Transverse colon (tissue), 4 donors: ENCODE results near the gene TGOLN2. TPM values are rescaled to one million over a fixed set of nuclear protein-coding genes. Genes with fewer than 3 reads are reported as not detected.
"Not testable (repeated sequence)": the region's sequence is repeated elsewhere in the genome, so short reads cannot be mapped to it uniquely, and the experiment has no call there.

Experiments
- DNase-seq: peaks from one replicate; pipeline ENCODE4 v3.0.0-alpha.2; 2019
- H3K27ac ChIP-seq, 4 donors: fragments of 200-600 bp; sonication (generic); 2 replicates each; pipeline ENCODE4 v1.5.1; 2016 to 2018; ENCODE audit warnings: inconsistent platforms in 4 of 4
- H3K27me3 ChIP-seq: fragments of 200-600 bp; sonication (generic); 2 replicates; pipeline ENCODE4 v1.5.1; 2017; ENCODE audit warnings: inconsistent platforms
- H3K36me3 ChIP-seq, 4 donors: fragments of 200-600 bp; sonication (generic); 2 replicates each; pipeline ENCODE4 v1.5.1; 2017 to 2019; ENCODE audit warnings: inconsistent platforms in 4 of 4
- H3K4me1 ChIP-seq, 4 donors: fragments of 200-600 bp; sonication (generic); 2 replicates each; pipeline ENCODE4 v1.5.1; 2017 to 2020; ENCODE audit warnings: inconsistent platforms in 4 of 4
- H3K4me3 ChIP-seq, 4 donors: fragments of 200-600 bp; sonication (generic); 1 replicate in 1 of 4; 2 replicates in 3 of 4; pipeline versions ENCODE4 v1.5.1 to v1.6.1; 2017 to 2019; ENCODE audit warnings: inconsistent platforms in 4 of 4
- H3K9me3 ChIP-seq, 2 donors: fragments of 200-600 bp; sonication (generic); 2 replicates each; pipeline ENCODE4 v1.5.1; 2017 to 2019; ENCODE audit warnings: inconsistent platforms in 2 of 2
- EP300 ChIP-seq: sonication (generic); formaldehyde crosslinking; IDR thresholded peaks from one replicate; pipeline ENCODE4 v1.6.1; 2017; ENCODE audit warnings: antibody characterized with exemption, low read depth
- POLR2A ChIP-seq: fragments of 450-650 bp; IDR thresholded peaks from one replicate; pipeline ENCODE4 v1.6.1; 2016; ENCODE audit warnings: antibody characterized with exemption, mild to moderate bottlenecking, moderate library complexity
- POLR2AphosphoS5 ChIP-seq, 3 donors: sonication (generic); formaldehyde crosslinking; IDR thresholded peaks; one replicate each; pipeline ENCODE4 v1.6.1; 2016; ENCODE audit warnings: antibody characterized with exemption in 3 of 3
- WGBS, 2 donors: methylation state at CpG; one replicate each; pipeline ENCODE4 v1.1.5; 2018; ENCODE audit warnings: low coverage in 1 of 2; 5-methylcytosine and 5-hydroxymethylcytosine counted together
- in situ Hi-C, 4 donors: fragments of 200-750 bp; cut with MboI; loops; one replicate each; pipeline versions ENCODE4 v1.15.0 to v1.15.1; 2017; ENCODE audit warnings: low sequenced_read_pairs in 3 of 4, low pct_ligation_motif_present in 1 of 4, low pct_unique_long_range_greater_than_20kb in 1 of 4
- intact Hi-C: fragments of 100-400 bp; cut with DNase I; formaldehyde crosslinking; loops from one replicate; pipeline ENCODE4 v1.15.1; 2023; ENCODE audit warnings: low total_unique reads
- total RNA-seq, 4 donors: library from RNA; depleted of rRNA; stranded (reverse); fragments of >200 nt; gene quantifications; one replicate each; pipeline ENCODE4 v1.1.0, GENCODE V29; 2016
- TF ChIP-seq, protein P1 (sequence below), 5 experiments: fragments of 200-600 bp in 3 of 5; fragments of 450-650 bp in 2 of 5; sonication (generic) in 3 of 5; IDR thresholded peaks; 1 replicate in 2 of 5; 2 replicates in 3 of 5; pipeline ENCODE4 v1.5.1; 2016 to 2017; ENCODE audit warnings: antibody characterized with exemption in 5 of 5, inconsistent platforms in 3 of 5, mild to moderate bottlenecking in 2 of 5, moderate library complexity in 1 of 5

TGOLN2 gene
- total RNA-seq, 4 donors from 2014 or later = 113 to 234 (median 232) TPM

DNA sequence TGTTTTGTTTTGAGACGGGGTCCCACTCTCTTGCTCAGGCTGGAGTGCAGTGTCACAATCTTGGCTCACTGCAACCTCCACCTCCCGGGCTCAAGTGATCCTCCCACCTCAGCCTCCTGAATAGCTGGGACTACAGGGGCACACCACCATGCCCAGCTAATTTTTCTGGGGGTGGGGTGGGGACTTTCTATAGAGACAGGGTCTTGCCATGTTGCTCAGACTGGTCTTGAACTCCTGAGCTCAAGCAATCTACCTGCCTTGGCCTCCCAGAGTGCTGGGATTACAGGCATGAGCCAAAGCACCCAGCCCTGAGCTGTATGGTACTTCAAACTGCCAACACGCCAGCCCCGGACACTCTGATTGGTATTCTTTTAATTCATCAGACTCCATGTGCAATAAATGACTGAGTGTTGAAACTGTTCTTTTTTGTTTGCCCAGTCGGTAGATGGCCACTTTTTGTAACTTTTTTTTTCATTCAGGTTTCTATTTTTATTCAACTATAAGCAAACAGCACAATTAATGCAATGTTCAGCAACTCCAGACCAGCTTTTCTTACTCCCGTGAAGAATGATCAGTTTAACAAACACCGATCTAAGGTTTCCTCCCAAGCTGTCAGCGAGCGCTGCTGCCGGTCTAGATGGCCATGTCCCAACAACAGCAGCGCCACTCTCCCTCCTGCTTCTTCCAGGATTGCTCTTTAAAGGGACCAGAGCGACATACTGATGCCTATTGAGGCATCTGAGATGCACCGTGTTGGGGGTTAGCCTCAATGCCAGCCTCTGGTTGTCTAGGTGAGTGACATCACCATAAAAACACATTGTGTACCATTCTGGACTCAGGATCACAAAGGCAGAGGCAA is 12.5 kb upstream of the TGOLN2 start:
- no peak overlapping the region for H3K4me3 ChIP-seq
- 28 to 38% methylated on average over 7 to 13 of the region's 13 CpGs for WGBS, 2 donors
- H3K4me1 ChIP-seq = no peaks in the 10 kb centered on the region
- TF ChIP-seq POLR2A = no peak
- no peak for TF ChIP-seq POLR2AphosphoS5 (IDR thresholded peaks at IDR 0.05)
- TF ChIP-seq, protein P1, sequence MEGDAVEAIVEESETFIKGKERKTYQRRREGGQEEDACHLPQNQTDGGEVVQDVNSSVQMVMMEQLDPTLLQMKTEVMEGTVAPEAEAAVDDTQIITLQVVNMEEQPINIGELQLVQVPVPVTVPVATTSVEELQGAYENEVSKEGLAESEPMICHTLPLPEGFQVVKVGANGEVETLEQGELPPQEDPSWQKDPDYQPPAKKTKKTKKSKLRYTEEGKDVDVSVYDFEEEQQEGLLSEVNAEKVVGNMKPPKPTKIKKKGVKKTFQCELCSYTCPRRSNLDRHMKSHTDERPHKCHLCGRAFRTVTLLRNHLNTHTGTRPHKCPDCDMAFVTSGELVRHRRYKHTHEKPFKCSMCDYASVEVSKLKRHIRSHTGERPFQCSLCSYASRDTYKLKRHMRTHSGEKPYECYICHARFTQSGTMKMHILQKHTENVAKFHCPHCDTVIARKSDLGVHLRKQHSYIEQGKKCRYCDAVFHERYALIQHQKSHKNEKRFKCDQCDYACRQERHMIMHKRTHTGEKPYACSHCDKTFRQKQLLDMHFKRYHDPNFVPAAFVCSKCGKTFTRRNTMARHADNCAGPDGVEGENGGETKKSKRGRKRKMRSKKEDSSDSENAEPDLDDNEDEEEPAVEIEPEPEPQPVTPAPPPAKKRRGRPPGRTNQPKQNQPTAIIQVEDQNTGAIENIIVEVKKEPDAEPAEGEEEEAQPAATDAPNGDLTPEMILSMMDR (IDR thresholded peaks at IDR 0.05) = no peak
- TF ChIP-seq EP300 = no peak
- H3K36me3 ChIP-seq = peaks cover 0 to 3% (median under 1%) of the 10 kb centered on the region in 4 donors
- no peaks in the 10 kb centered on the region for H3K27me3 ChIP-seq
- intact Hi-C loops = no loop called here
- H3K27ac ChIP-seq = no peak overlapping the region
- no peak for DNase-seq
- in situ Hi-C loops = no loop called here
- H3K9me3 ChIP-seq = no peaks in the 10 kb centered on the region

DNA sequence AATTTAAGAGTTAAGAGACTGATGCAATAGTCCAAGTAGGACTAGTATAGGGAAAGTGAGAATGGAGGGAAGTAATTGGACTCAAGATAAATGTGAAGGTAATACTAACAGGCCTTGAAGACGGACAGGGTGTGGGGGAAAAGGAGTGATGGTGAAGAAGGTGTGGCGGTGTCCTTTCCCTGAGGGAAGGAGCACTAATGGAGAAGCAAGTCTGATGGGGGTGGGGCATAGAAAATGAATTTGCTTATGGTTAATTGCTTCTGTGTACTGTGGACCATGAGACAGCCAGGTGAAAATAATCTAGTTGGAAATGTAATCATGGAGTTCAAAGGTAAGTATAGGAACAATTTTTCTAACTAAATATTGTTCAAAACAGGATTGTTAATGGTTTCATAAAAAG is 7.1 kb upstream of the TGOLN2 start:
- no peak for DNase-seq
- H3K27ac ChIP-seq = no peak overlapping the region
- in situ Hi-C loops (no loop called here), intact Hi-C loops (no loop called here)
- TF ChIP-seq EP300 (no peak), POLR2A (no peak)
- TF ChIP-seq, protein P1 (IDR thresholded peaks at IDR 0.05) = no peak
- no peaks in the 10 kb centered on the region for H3K27me3 ChIP-seq
- H3K4me1 ChIP-seq = no peaks in the 10 kb centered on the region
- no peaks in the 10 kb centered on the region for H3K9me3 ChIP-seq
- no peaks in the 10 kb centered on the region for H3K36me3 ChIP-seq
- no peak overlapping the region for H3K4me3 ChIP-seq
- WGBS, 2 donors = 45 to 85% methylated on average over 2 of the region's 2 CpGs

DNA sequence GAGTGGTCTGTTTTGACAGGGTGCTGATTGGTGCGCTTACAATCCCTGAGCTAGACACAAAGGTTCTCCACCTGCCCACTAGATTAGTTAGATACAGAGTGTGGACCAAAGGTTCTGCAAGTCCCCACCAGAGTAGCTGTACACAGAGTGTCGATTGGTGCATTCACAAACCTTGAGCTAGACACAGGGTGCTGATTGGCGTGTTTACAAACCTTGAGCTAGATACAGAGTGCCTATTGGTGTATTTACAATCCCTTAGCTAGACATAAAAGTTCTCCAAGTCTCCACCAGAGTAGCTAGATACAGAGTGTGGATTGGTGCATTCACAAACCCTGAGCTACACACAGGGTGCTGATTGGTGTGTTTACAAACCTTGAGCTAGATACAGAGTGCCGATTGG is 6.1 kb upstream of the TGOLN2 start:
- intact Hi-C loops, in situ Hi-C loops: not testable (repeated sequence)
- 98% methylated on average over 4 of the region's 4 CpGs; no CpG with 5 or more reads in 1 of the 2 donors for WGBS, 2 donors

DNA sequence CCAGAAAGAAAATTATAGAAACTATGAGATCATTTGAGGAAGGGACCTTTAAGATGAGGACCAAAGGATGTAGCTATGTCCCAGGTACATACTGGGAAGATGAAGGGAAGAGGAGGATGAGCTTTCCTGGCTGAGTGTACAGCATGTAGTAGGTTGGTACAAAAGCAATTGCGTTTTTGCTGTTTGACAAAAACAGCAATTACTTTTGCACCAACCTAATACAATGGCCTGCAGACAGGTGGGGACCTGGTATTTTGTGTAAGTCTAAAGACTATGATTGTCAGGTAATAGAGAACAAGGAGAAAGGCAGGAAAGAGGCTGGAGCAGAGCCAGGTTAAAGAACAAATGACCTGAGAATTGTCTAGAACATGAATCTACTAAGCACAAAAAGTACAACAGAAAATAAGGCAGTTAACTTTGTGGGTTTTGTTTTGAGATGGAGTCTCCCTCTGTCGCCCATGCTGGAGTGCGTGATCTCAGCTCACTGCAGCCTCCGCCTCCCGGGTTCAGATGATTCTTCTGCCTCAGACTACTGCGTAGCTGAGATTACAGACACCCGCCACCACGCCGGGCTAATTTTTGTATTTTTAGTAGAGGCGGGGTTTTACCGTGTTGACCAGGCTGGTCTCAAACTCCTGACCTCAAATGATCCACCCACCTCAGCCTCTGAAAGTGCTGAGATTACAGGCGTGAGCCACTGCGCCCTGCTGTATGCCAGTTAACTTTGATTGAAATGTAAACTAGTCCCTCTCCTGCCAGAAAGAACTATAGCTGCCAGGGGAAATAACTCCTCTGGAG is 3.2 kb upstream of the TGOLN2 start:
- Histone ChIP-seq H3K27me3 (no peaks in the 10 kb centered on the region), H3K4me3 (no peak overlapping the region), H3K27ac (no peak overlapping the region), H3K9me3 (no peaks in the 10 kb centered on the region), H3K4me1 (peaks cover 1 to 22% (median 16%) of the 10 kb centered on the region in 4 donors), H3K36me3 (no peaks in the 10 kb centered on the region)
- no peak for DNase-seq
- in situ Hi-C loops (no loop called here), intact Hi-C loops (no loop called here)
- TF ChIP-seq POLR2A (no peak), POLR2AphosphoS5 (IDR thresholded peaks at IDR 0.05) (no peak), EP300 (no peak)
- TF ChIP-seq, protein P1 (IDR thresholded peaks at IDR 0.05) = no peak
- 64 to 78% methylated on average over 9 to 13 of the region's 13 CpGs for WGBS, 2 donors

More for the DNA sequence above, 6.1 kb upstream of the TGOLN2 start:
- not testable (repeated sequence) for H3K36me3 ChIP-seq, H3K4me1 ChIP-seq, H3K9me3 ChIP-seq, H3K27ac ChIP-seq, H3K4me3 ChIP-seq, DNase-seq, H3K27me3 ChIP-seq

DNA sequence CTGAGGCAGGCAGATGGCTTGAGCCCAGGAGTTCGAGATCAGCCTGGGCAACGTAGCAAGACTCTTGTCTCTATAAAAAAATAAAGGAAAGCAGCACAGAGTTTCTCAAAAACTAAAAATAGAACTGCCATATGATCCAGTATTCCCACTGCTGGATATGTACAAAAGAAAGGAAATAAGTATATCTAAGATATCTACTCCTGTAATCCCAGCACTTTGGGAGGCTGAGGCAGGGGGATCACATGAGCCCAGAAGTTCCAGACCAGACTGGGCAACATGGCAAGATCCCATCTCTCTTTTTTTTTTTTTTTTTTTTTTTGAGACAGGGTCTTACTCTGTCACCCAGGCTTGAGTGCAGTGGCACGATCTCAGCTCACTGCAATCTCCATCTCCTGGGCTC is 1.9 kb upstream of the TGOLN2 start:
- intact Hi-C loops, in situ Hi-C loops, H3K4me3 ChIP-seq, H3K36me3 ChIP-seq, H3K27ac ChIP-seq, DNase-seq, H3K27me3 ChIP-seq, H3K9me3 ChIP-seq: not testable (repeated sequence)
- WGBS, 2 donors = 89% methylated on average over 3 of the region's 3 CpGs; no CpG with 5 or more reads in 1 of the 2 donors
- peaks cover 14 to 35% (median 29%) of the 10 kb centered on the region in 4 donors for H3K4me1 ChIP-seq
